OCI-LY7 (cell line): ENCODE data around the gene CRYAB.

ENCODE experiments used
- EZH2phosphoT487 ChIP-seq: fragments of 200-600 bp; sonication (generic); IDR thresholded peaks from 2 replicates; pipeline ENCODE4 v1.6.1; 2018; ENCODE audit warnings: low read depth, borderline replicate concordance, mild to moderate bottlenecking, mixed run types, antibody characterized with exemption, low read length, moderate library complexity, mixed read lengths
- TF ChIP-seq, protein P1 (sequence below): fragments of 200-600 bp; sonication (generic); conservative IDR thresholded peaks from 2 replicates; pipeline ENCODE4 v1.5.1; 2014; ENCODE audit warnings: mild to moderate bottlenecking, antibody characterized with exemption, low read length, moderate library complexity, mixed read lengths

- TF ChIP-seq, protein P1, sequence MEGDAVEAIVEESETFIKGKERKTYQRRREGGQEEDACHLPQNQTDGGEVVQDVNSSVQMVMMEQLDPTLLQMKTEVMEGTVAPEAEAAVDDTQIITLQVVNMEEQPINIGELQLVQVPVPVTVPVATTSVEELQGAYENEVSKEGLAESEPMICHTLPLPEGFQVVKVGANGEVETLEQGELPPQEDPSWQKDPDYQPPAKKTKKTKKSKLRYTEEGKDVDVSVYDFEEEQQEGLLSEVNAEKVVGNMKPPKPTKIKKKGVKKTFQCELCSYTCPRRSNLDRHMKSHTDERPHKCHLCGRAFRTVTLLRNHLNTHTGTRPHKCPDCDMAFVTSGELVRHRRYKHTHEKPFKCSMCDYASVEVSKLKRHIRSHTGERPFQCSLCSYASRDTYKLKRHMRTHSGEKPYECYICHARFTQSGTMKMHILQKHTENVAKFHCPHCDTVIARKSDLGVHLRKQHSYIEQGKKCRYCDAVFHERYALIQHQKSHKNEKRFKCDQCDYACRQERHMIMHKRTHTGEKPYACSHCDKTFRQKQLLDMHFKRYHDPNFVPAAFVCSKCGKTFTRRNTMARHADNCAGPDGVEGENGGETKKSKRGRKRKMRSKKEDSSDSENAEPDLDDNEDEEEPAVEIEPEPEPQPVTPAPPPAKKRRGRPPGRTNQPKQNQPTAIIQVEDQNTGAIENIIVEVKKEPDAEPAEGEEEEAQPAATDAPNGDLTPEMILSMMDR, result no peak
- no peak for TF ChIP-seq EZH2phosphoT487
Observed at GRCh38 chr11:111942829-111943228, 31.3 kb upstream of the CRYAB start.
